ENCODE data around the gene TTC28. TPM values are rescaled to one million over a fixed set of nuclear protein-coding genes. Genes with fewer than 3 reads are reported as not detected.

The TTC28 gene
- total RNA-seq, 1 experiment from 2014 or later: 0.12 TPM

DNA sequence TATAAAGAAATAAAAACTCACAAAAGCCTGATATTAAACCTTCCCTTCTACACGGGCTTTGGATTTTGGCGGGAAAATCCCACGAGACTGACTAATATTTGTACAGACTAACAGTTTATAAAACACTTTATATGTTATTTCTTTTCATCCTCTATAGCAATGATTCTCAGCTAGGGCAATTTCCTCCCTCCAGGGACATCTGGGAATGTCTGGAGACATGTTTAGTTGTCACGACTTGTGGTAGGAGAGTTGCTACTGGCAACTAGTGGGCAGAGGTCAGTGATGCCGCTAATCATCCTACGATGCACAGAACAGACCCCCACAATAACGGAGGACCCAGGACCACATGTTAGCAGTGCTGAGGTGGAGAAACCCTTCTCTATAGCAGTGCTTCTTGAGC is 455.8 kb downstream of the TTC28 start:
- POLR2A ChIA-PET: no interaction called here

DNA sequence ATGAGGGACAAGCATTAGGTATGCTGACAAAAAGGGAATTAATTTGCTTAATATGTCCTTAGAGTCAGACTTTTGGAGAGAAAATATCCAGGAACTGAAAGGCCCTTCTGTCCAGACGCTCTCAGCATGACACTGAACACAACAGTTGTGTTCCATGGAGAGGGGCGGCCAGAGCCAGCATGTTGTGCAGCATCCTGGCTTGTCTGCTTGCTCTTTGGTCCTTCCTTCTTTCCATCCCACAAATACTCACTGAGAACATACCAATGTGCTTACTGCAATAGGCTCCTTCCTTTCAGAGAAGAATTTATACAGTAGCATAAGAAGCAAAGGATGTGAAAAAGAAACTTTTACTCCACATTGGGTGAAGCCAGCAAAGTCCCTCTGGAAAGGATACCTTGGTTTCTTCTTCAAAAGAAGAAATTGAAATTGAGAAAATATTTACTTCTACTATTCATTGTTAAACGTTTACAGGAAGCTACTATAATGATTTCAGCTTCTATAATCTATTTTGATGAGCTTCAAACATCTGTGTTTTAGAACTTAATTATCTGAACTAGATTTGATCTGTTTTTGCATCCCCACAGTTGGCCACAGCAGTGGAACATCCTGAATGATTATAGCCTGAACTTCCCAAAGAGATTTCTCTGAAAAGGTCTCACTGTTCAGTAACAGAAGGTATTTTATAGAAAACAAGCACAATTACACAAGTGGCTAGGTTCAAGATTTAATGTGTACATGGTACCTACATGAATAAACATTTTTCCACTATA is 456.5 kb downstream of the TTC28 start:
- ATAC-seq: no peak
- intact Hi-C loops (cut with micrococcal nuclease): no loop called here
- no peak overlapping the region for H3K4me2 ChIP-seq (ENCODE audit: low read length)
- no peaks in the 10 kb centered on the region for H3K9me2 ChIP-seq (ENCODE audit: insufficient read depth)
- no peak overlapping the region for H2AFZ ChIP-seq (ENCODE audit: low read depth, low read length, poor library complexity, severe bottlenecking)
- no peaks in the 10 kb centered on the region for H3K9me3 ChIP-seq (ENCODE audit: control insufficient read depth in 1 of 2, insufficient read depth in 1 of 2, low read depth in 1 of 2, low read length in 2 of 2)
- H3K79me2 ChIP-seq (ENCODE audit: insufficient read depth, low read length): no peaks in the 10 kb centered on the region
- no peak overlapping the region for H3K4me3 ChIP-seq (replicated peaks in 1 of 2; ENCODE audit: low read depth in 1 of 2, low read length in 2 of 2)
- ChIA-PET POLR2A (no interaction called here), RAD21 (ENCODE audit: low non-redundant PET in 1 of 2, low total read pairs in 2 of 2, uncharacterized antibody in 2 of 2, unreplicated experiment in 2 of 2) (no interaction called here), CTCF (no interaction called here)
- no peaks in the 10 kb centered on the region for H4K20me1 ChIP-seq (ENCODE audit: insufficient read depth)
- H3K9ac ChIP-seq (ENCODE audit: low read length): no peak overlapping the region
- no TSS peak for BruUV-seq (replicated peaks)
- no peak overlapping the region for H3K27ac ChIP-seq (ENCODE audit: low read depth, low read length)
- no peak for DNase-seq (ENCODE audit: low read depth, low spot score)
- no peaks in the 10 kb centered on the region for H3K4me1 ChIP-seq (ENCODE audit: control insufficient read depth in 1 of 2, insufficient read depth in 2 of 2, low read length in 2 of 2)
- no peaks in the 10 kb centered on the region for H3K36me3 ChIP-seq (ENCODE audit: control insufficient read depth in 1 of 2, insufficient read depth in 2 of 2, low read length in 2 of 2)
- peaks cover 55% of the 10 kb centered on the region for H3K27me3 ChIP-seq (ENCODE audit: insufficient read depth, low read length)
- TF ChIP-seq POLR2AphosphoS5 (IDR thresholded peaks at IDR 0.05; ENCODE audit: low read depth, low read length) (no peak), SIN3A (IDR thresholded peaks at IDR 0.05; ENCODE audit: low read depth) (no peak), EZH2phosphoT487 (IDR thresholded peaks at IDR 0.05; ENCODE audit: borderline replicate concordance) (no peak), ZNF274 (IDR thresholded peaks at IDR 0.05; ENCODE audit: low read depth, low read length) (no peak), POLR2A (IDR thresholded peaks at IDR 0.05; ENCODE audit: borderline replicate concordance, extremely low read depth, insufficient read depth, insufficient read length) (no peak), YY1 (IDR thresholded peaks at IDR 0.05; ENCODE audit: extremely low read depth, insufficient replicate concordance, low read depth, low read length) (no peak), CEBPB (IDR thresholded peaks at IDR 0.05; ENCODE audit: low read depth) (no peak)
- TF ChIP-seq, protein P1, sequence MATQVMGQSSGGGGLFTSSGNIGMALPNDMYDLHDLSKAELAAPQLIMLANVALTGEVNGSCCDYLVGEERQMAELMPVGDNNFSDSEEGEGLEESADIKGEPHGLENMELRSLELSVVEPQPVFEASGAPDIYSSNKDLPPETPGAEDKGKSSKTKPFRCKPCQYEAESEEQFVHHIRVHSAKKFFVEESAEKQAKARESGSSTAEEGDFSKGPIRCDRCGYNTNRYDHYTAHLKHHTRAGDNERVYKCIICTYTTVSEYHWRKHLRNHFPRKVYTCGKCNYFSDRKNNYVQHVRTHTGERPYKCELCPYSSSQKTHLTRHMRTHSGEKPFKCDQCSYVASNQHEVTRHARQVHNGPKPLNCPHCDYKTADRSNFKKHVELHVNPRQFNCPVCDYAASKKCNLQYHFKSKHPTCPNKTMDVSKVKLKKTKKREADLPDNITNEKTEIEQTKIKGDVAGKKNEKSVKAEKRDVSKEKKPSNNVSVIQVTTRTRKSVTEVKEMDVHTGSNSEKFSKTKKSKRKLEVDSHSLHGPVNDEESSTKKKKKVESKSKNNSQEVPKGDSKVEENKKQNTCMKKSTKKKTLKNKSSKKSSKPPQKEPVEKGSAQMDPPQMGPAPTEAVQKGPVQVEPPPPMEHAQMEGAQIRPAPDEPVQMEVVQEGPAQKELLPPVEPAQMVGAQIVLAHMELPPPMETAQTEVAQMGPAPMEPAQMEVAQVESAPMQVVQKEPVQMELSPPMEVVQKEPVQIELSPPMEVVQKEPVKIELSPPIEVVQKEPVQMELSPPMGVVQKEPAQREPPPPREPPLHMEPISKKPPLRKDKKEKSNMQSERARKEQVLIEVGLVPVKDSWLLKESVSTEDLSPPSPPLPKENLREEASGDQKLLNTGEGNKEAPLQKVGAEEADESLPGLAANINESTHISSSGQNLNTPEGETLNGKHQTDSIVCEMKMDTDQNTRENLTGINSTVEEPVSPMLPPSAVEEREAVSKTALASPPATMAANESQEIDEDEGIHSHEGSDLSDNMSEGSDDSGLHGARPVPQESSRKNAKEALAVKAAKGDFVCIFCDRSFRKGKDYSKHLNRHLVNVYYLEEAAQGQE (IDR thresholded peaks at IDR 0.05; ENCODE audit: low read depth): no peak

More for the DNA sequence above, 455.8 kb downstream of the TTC28 start:
- Histone ChIP-seq H4K20me1 (ENCODE audit: insufficient read depth) (no peaks in the 10 kb centered on the region), H3K4me1 (ENCODE audit: control insufficient read depth in 1 of 2, insufficient read depth in 2 of 2, low read length in 2 of 2) (no peaks in the 10 kb centered on the region), H3K79me2 (ENCODE audit: insufficient read depth, low read length) (no peaks in the 10 kb centered on the region), H3K9ac (ENCODE audit: low read length) (no peak overlapping the region), H3K9me2 (ENCODE audit: insufficient read depth) (no peaks in the 10 kb centered on the region), H3K27ac (ENCODE audit: low read depth, low read length) (no peak overlapping the region), H2AFZ (ENCODE audit: low read depth, low read length, poor library complexity, severe bottlenecking) (no peak overlapping the region), H3K27me3 (ENCODE audit: insufficient read depth, low read length) (peaks cover 55% of the 10 kb centered on the region), H3K4me3 (replicated peaks in 1 of 2; ENCODE audit: low read depth in 1 of 2, low read length in 2 of 2) (no peak overlapping the region), H3K9me3 (ENCODE audit: control insufficient read depth in 1 of 2, insufficient read depth in 1 of 2, low read depth in 1 of 2, low read length in 2 of 2) (no peaks in the 10 kb centered on the region), H3K36me3 (ENCODE audit: control insufficient read depth in 1 of 2, insufficient read depth in 2 of 2, low read length in 2 of 2) (no peaks in the 10 kb centered on the region), H3K4me2 (ENCODE audit: low read length) (no peak overlapping the region)
- intact Hi-C loops (cut with micrococcal nuclease): no loop called here
- no peak for ATAC-seq
- BruUV-seq (replicated peaks): no TSS peak
- DNase-seq (ENCODE audit: low read depth, low spot score): no peak
- TF ChIP-seq ZNF274 (IDR thresholded peaks at IDR 0.05; ENCODE audit: low read depth, low read length): no peak
- no peak for TF ChIP-seq EGR1 (IDR thresholded peaks at IDR 0.05; ENCODE audit: low read depth)
- TF ChIP-seq, protein P2, sequence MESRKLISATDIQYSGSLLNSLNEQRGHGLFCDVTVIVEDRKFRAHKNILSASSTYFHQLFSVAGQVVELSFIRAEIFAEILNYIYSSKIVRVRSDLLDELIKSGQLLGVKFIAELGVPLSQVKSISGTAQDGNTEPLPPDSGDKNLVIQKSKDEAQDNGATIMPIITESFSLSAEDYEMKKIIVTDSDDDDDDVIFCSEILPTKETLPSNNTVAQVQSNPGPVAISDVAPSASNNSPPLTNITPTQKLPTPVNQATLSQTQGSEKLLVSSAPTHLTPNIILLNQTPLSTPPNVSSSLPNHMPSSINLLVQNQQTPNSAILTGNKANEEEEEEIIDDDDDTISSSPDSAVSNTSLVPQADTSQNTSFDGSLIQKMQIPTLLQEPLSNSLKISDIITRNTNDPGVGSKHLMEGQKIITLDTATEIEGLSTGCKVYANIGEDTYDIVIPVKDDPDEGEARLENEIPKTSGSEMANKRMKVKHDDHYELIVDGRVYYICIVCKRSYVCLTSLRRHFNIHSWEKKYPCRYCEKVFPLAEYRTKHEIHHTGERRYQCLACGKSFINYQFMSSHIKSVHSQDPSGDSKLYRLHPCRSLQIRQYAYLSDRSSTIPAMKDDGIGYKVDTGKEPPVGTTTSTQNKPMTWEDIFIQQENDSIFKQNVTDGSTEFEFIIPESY (IDR thresholded peaks at IDR 0.05; ENCODE audit: extremely low read depth, insufficient replicate concordance, low read length): no peak
- TF ChIP-seq POLR2A (IDR thresholded peaks at IDR 0.05; ENCODE audit: borderline replicate concordance, extremely low read depth, insufficient read depth, insufficient read length): no peak
- TF ChIP-seq ZFX (IDR thresholded peaks at IDR 0.05): no peak
- TF ChIP-seq POLR2AphosphoS5 (IDR thresholded peaks at IDR 0.05; ENCODE audit: low read depth, low read length): no peak
- CTCF ChIA-PET: no interaction called here
- RAD21 ChIA-PET (ENCODE audit: low non-redundant PET in 1 of 2, low total read pairs in 2 of 2, uncharacterized antibody in 2 of 2, unreplicated experiment in 2 of 2): no interaction called here
